GM18502 (cell line): ENCODE results near the gene VWCE.
A peak's percentile ranks its signal among the peaks of the same experiment; 100 is the strongest.

ENCODE experiments used
- ATAC-seq: cut with Tn5 transposase; IDR thresholded peaks from one replicate; pipeline ENCODE4 v1.9.1; 2021; ENCODE audit warnings: mild to moderate bottlenecking; ENCODE audit not compliant: unreplicated experiment, poor library complexity

VWCE gene

GRCh38 chr11:61294717-61295595 lies at the start of gene VWCE:
VWCE (minus strand) TSS chr11:61295316; CDS start chr11:61295037, 279 bp downstream.
- ATAC-seq: peak; percentile 71

GRCh38 chr11:61343792-61344745 lies 49.0 kb upstream of the VWCE start:
- ATAC-seq: no peak

GRCh38 chr11:61342207-61342803 lies 47.2 kb upstream of the VWCE start:
- no peak for ATAC-seq

- no peak for ATAC-seq
Measured at GRCh38 chr11:61341706-61342105, 46.6 kb upstream of the VWCE start.

GRCh38 chr11:61340979-61341378 lies 45.9 kb upstream of the VWCE start:
- ATAC-seq: no peak

GRCh38 chr11:61339490-61339878 lies 44.4 kb upstream of the VWCE start:
- no peak for ATAC-seq

- ATAC-seq: no peak
Measured at GRCh38 chr11:61338783-61339489, 43.8 kb upstream of the VWCE start.

- ATAC-seq: no peak
Measured at GRCh38 chr11:61337706-61338470, 42.8 kb upstream of the VWCE start.

- peak; percentile 56 for ATAC-seq
Measured at GRCh38 chr11:61336171-61336935, 41.2 kb upstream of the VWCE start.

- ATAC-seq: no peak
Measured at GRCh38 chr11:61335355-61335710, 40.2 kb upstream of the VWCE start.

GRCh38 chr11:61334434-61335354 lies 39.6 kb upstream of the VWCE start:
- no peak for ATAC-seq

GRCh38 chr11:61333550-61334433 lies 38.7 kb upstream of the VWCE start:
- no peak for ATAC-seq

- ATAC-seq: peak; percentile 86
Measured at GRCh38 chr11:61332797-61333549, 37.9 kb upstream of the VWCE start, which contains the start of the genes DDB1 and TKFC. DDB1 (minus strand) TSS chr11:61333105; CDS start chr11:61332968, 137 bp downstream. TKFC (plus strand) TSS chr11:61333228; CDS start chr11:61334729, 1,501 bp downstream.

GRCh38 chr11:61332281-61332796 lies 37.2 kb upstream of the VWCE start:
- no peak for ATAC-seq

- no peak for ATAC-seq
Measured at GRCh38 chr11:61331651-61332050, 36.5 kb upstream of the VWCE start.

GRCh38 chr11:61329871-61330270 lies 34.8 kb upstream of the VWCE start:
- ATAC-seq: no peak
